HEK293 (cell line): Measurements from ENCODE around the gene PRKAG2.
A peak's percentile ranks its signal among the peaks of the same experiment; 100 is the strongest.

Experiments used
- GLI4 ChIP-seq: fragments of 450-650 bp; formaldehyde crosslinking; IDR thresholded peaks from 2 replicates; pipeline ENCODE4 v1.5.1; 2016; ENCODE audit warnings: missing biosample characterization, missing genetic modification characterization
- KLF16 ChIP-seq: fragments of 450-650 bp; formaldehyde crosslinking; IDR thresholded peaks from 2 replicates; pipeline ENCODE4 v1.5.1; 2017; ENCODE audit warnings: missing biosample characterization, missing genetic modification characterization
- MZF1 ChIP-seq: fragments of 450-650 bp; formaldehyde crosslinking; IDR thresholded peaks from 2 replicates; pipeline ENCODE4 v1.5.1; 2017; ENCODE audit warnings: missing biosample characterization, missing genetic modification characterization, borderline replicate concordance
- OVOL3 ChIP-seq: fragments of 450-650 bp; formaldehyde crosslinking; IDR thresholded peaks from 2 replicates; pipeline ENCODE4 v1.5.1; 2016; ENCODE audit warnings: missing biosample characterization, missing genetic modification characterization
- SP3 ChIP-seq: fragments of 450-650 bp; formaldehyde crosslinking; IDR thresholded peaks from 2 replicates; pipeline ENCODE4 v1.5.1; 2016; ENCODE audit warnings: missing biosample characterization, missing genetic modification characterization
- TSHZ1 ChIP-seq: fragments of 450-650 bp; formaldehyde crosslinking; IDR thresholded peaks from 2 replicates; pipeline ENCODE4 v1.5.1; 2016; ENCODE audit warnings: missing biosample characterization, missing genetic modification characterization, borderline replicate concordance
- YY1 ChIP-seq: fragments of 450-650 bp; formaldehyde crosslinking; IDR thresholded peaks from 2 replicates; pipeline ENCODE4 v1.5.1; 2018; ENCODE audit warnings: missing biosample characterization, missing genetic modification characterization
- YY2 ChIP-seq: fragments of 450-650 bp; formaldehyde crosslinking; IDR thresholded peaks from 2 replicates; pipeline ENCODE4 v1.5.1; 2016; ENCODE audit warnings: missing biosample characterization, missing genetic modification characterization
- ZFP3 ChIP-seq: fragments of 450-650 bp; formaldehyde crosslinking; IDR thresholded peaks from 2 replicates; pipeline ENCODE4 v1.5.1; 2016; ENCODE audit warnings: low read depth, missing biosample characterization, missing genetic modification characterization
- ZNF114 ChIP-seq: fragments of 450-650 bp; formaldehyde crosslinking; IDR thresholded peaks from 2 replicates; pipeline ENCODE4 v1.5.0; 2017; ENCODE audit warnings: missing biosample characterization, missing genetic modification characterization
- ZNF121 ChIP-seq: fragments of 450-650 bp; formaldehyde crosslinking; IDR thresholded peaks from 2 replicates; pipeline ENCODE4 v1.5.1; 2016; ENCODE audit warnings: missing biosample characterization, missing genetic modification characterization
- ZNF133 ChIP-seq: fragments of 450-650 bp; formaldehyde crosslinking; IDR thresholded peaks from 2 replicates; pipeline ENCODE4 v1.5.1; 2016; ENCODE audit warnings: missing biosample characterization, missing genetic modification characterization
- ZNF155 ChIP-seq: fragments of 450-650 bp; formaldehyde crosslinking; IDR thresholded peaks from 2 replicates; pipeline ENCODE4 v1.5.1; 2016; ENCODE audit warnings: missing biosample characterization, missing genetic modification characterization
- ZNF18 ChIP-seq: fragments of 450-650 bp; formaldehyde crosslinking; IDR thresholded peaks from 2 replicates; pipeline ENCODE4 v1.5.1; 2016; ENCODE audit warnings: missing biosample characterization, missing genetic modification characterization
- ZNF354C ChIP-seq: fragments of 450-650 bp; formaldehyde crosslinking; IDR thresholded peaks from 2 replicates; pipeline ENCODE4 v1.5.1; 2016; ENCODE audit warnings: missing biosample characterization, missing genetic modification characterization, low read depth, borderline replicate concordance
- ZNF404 ChIP-seq: fragments of 450-650 bp; formaldehyde crosslinking; IDR thresholded peaks from 2 replicates; pipeline ENCODE4 v1.5.1; 2017; ENCODE audit warnings: missing biosample characterization, missing genetic modification characterization
- ZNF426 ChIP-seq: fragments of 450-650 bp; formaldehyde crosslinking; IDR thresholded peaks from 2 replicates; pipeline ENCODE4 v1.5.1; 2017; ENCODE audit warnings: missing biosample characterization, missing genetic modification characterization, mild to moderate bottlenecking, inconsistent platforms, moderate library complexity
- ZNF48 ChIP-seq: fragments of 450-650 bp; formaldehyde crosslinking; IDR thresholded peaks from 2 replicates; pipeline ENCODE4 v1.5.1; 2016; ENCODE audit warnings: missing biosample characterization, missing genetic modification characterization
- ZNF510 ChIP-seq: fragments of 450-650 bp; formaldehyde crosslinking; IDR thresholded peaks from 2 replicates; pipeline ENCODE4 v1.5.1; 2018; ENCODE audit warnings: mild to moderate bottlenecking, missing genetic modification characterization, missing biosample characterization; ENCODE audit not compliant: insufficient replicate concordance
- ZNF600 ChIP-seq: fragments of 450-650 bp; formaldehyde crosslinking; IDR thresholded peaks from 2 replicates; pipeline ENCODE4 v1.5.1; 2016; ENCODE audit warnings: missing biosample characterization, missing genetic modification characterization
- ZNF626 ChIP-seq: fragments of 450-650 bp; sonication (Bioruptor Pico); formaldehyde crosslinking; IDR thresholded peaks from 2 replicates; pipeline ENCODE4 v1.5.1; 2018; ENCODE audit warnings: missing biosample characterization, missing genetic modification characterization, inconsistent platforms
- ZNF629 ChIP-seq: fragments of 450-650 bp; formaldehyde crosslinking; IDR thresholded peaks from 2 replicates; pipeline ENCODE4 v1.5.1; 2017; ENCODE audit warnings: missing biosample characterization, missing genetic modification characterization
- ZSCAN23 ChIP-seq: fragments of 450-650 bp; formaldehyde crosslinking; IDR thresholded peaks from 2 replicates; pipeline ENCODE4 v1.5.1; 2016; ENCODE audit warnings: missing biosample characterization, missing genetic modification characterization
- ZSCAN30 ChIP-seq: fragments of 450-650 bp; IDR thresholded peaks from 2 replicates; pipeline ENCODE4 v1.5.1; 2018; ENCODE audit warnings: missing biosample characterization, mild to moderate bottlenecking, missing genetic modification characterization, moderate library complexity
- TF ChIP-seq, protein P1 (sequence below): fragments of 450-650 bp; formaldehyde crosslinking; IDR thresholded peaks from 2 replicates; pipeline ENCODE4 v1.5.1; 2016; ENCODE audit warnings: missing biosample characterization, missing genetic modification characterization
- TF ChIP-seq, protein P2 (sequence below): fragments of 450-650 bp; formaldehyde crosslinking; IDR thresholded peaks from 2 replicates; pipeline ENCODE4 v1.5.1; 2016; ENCODE audit warnings: missing biosample characterization, missing genetic modification characterization
- TF ChIP-seq, protein P3 (sequence below): fragments of 450-650 bp; formaldehyde crosslinking; IDR thresholded peaks from 2 replicates; pipeline ENCODE4 v1.5.1; 2016; ENCODE audit warnings: missing biosample characterization, missing genetic modification characterization
- TF ChIP-seq, protein P4 (sequence below): fragments of 450-650 bp; formaldehyde crosslinking; IDR thresholded peaks from 2 replicates; pipeline ENCODE4 v1.5.1; 2016; ENCODE audit warnings: missing biosample characterization, missing genetic modification characterization

PRKAG2 gene

DNA sequence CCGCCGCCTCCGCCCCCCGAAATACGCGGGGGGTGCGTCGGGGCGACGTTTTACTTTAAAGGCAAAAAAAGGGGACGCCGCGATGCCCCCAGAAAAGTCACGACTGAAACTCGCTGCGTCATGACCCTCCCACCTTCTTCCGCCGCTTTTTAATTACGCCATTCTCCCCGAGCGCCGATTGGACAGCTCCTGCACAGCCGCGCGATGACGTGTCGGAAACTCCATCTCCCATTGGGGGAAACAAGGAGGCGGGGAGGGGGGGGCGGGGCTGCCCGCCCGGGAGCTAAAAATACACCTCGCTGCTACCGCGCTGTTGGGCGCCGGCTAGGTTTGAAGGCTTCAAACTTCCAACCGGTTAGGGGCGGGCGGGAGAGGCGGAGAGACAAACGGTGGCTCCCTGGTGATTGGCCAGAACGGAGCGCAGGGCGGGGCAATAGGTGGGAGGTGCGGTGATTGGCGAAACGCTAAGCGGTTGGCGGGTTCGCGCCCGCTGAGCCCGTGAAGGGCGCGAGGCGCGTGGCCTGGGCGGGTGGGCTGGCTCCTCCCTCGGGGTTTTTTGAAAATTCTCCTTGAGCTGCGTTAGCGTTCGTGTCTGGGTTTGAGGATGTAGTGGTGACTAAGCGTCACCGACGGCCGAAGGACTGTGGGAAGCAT is 357.0 kb downstream of the PRKAG2 start, which contains the start of gene RHEB (continued):
- TF ChIP-seq ZFP3 (tag by site-specific recombination) (no peak), ZNF600 (tag by site-specific recombination) (no peak), ZNF114 (tag by site-specific recombination) (no peak), ZNF133 (no peak), ZNF121 (tag by site-specific recombination) (no peak), ZNF426 (tag by site-specific recombination) (no peak), ZNF354C (tag by site-specific recombination) (no peak), ZNF18 (tag by site-specific recombination) (no peak), ZNF626 (tag by site-specific recombination) (no peak), ZNF510 (tag by site-specific recombination) (no peak), GLI4 (tag by site-specific recombination) (no peak), OVOL3 (tag by site-specific recombination) (no peak), ZNF404 (no peak), ZNF155 (tag by site-specific recombination) (no peak), SP3 (tag by site-specific recombination) (peak; percentile 91), ZNF629 (tag by site-specific recombination) (peak; percentile 99), ZNF48 (tag by site-specific recombination) (no peak), MZF1 (tag by site-specific recombination) (no peak), KLF16 (tag by site-specific recombination) (0 out of 2 replicates have a peak, but pooled peaks have one; percentile 8), ZSCAN23 (tag by site-specific recombination) (no peak), ZSCAN30 (no peak), TSHZ1 (no peak), YY2 (tag by site-specific recombination) (no peak), YY1 (tag by site-specific recombination) (no peak)
- TF ChIP-seq, protein P1, sequence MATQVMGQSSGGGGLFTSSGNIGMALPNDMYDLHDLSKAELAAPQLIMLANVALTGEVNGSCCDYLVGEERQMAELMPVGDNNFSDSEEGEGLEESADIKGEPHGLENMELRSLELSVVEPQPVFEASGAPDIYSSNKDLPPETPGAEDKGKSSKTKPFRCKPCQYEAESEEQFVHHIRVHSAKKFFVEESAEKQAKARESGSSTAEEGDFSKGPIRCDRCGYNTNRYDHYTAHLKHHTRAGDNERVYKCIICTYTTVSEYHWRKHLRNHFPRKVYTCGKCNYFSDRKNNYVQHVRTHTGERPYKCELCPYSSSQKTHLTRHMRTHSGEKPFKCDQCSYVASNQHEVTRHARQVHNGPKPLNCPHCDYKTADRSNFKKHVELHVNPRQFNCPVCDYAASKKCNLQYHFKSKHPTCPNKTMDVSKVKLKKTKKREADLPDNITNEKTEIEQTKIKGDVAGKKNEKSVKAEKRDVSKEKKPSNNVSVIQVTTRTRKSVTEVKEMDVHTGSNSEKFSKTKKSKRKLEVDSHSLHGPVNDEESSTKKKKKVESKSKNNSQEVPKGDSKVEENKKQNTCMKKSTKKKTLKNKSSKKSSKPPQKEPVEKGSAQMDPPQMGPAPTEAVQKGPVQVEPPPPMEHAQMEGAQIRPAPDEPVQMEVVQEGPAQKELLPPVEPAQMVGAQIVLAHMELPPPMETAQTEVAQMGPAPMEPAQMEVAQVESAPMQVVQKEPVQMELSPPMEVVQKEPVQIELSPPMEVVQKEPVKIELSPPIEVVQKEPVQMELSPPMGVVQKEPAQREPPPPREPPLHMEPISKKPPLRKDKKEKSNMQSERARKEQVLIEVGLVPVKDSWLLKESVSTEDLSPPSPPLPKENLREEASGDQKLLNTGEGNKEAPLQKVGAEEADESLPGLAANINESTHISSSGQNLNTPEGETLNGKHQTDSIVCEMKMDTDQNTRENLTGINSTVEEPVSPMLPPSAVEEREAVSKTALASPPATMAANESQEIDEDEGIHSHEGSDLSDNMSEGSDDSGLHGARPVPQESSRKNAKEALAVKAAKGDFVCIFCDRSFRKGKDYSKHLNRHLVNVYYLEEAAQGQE (tag by site-specific recombination), result no peak
- TF ChIP-seq, protein P2, sequence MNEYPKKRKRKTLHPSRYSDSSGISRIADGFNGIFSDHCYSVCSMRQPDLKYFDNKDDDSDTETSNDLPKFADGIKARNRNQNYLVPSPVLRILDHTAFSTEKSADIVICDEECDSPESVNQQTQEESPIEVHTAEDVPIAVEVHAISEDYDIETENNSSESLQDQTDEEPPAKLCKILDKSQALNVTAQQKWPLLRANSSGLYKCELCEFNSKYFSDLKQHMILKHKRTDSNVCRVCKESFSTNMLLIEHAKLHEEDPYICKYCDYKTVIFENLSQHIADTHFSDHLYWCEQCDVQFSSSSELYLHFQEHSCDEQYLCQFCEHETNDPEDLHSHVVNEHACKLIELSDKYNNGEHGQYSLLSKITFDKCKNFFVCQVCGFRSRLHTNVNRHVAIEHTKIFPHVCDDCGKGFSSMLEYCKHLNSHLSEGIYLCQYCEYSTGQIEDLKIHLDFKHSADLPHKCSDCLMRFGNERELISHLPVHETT, result no peak
- TF ChIP-seq, protein P3, sequence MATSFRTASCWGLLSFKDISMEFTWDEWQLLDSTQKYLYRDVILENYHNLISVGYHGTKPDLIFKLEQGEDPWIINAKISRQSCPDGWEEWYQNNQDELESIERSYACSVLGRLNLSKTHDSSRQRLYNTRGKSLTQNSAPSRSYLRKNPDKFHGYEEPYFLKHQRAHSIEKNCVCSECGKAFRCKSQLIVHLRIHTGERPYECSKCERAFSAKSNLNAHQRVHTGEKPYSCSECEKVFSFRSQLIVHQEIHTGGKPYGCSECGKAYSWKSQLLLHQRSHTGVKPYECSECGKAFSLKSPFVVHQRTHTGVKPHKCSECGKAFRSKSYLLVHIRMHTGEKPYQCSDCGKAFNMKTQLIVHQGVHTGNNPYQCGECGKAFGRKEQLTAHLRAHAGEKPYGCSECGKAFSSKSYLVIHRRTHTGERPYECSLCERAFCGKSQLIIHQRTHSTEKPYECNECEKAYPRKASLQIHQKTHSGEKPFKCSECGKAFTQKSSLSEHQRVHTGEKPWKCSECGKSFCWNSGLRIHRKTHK (tag by site-specific recombination), result no peak
- TF ChIP-seq, protein P4, sequence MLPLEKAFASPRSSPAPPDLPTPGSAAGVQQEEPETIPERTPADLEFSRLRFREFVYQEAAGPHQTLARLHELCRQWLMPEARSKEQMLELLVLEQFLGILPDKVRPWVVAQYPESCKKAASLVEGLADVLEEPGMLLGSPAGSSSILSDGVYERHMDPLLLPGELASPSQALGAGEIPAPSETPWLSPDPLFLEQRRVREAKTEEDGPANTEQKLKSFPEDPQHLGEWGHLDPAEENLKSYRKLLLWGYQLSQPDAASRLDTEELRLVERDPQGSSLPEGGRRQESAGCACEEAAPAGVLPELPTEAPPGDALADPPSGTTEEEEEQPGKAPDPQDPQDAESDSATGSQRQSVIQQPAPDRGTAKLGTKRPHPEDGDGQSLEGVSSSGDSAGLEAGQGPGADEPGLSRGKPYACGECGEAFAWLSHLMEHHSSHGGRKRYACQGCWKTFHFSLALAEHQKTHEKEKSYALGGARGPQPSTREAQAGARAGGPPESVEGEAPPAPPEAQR (tag by site-specific recombination), result 0 out of 2 replicates have a peak, but pooled peaks have one; percentile 19
